Neuronal stem cell (in vitro differentiated cells): ENCODE measurements around the gene MAST4.

ENCODE experiments used
- DNase-seq: peaks from one replicate; pipeline ENCODE4 v3.0.0-alpha.2; 2013; ENCODE audit warnings: low spot score
- H2AFZ ChIP-seq: one replicate; pipeline ENCODE4 v1.6.1; 2013; ENCODE audit warnings: mild to moderate bottlenecking, low read length, inconsistent platforms
- H2AK5ac ChIP-seq: 2 replicates; pipeline ENCODE4 v1.6.1; 2013; ENCODE audit warnings: low read depth, mild to moderate bottlenecking, inconsistent platforms, low read length, moderate library complexity, mixed read lengths
- H2BK120ac ChIP-seq: 2 replicates; pipeline ENCODE4 v1.6.1; 2013; ENCODE audit warnings: low read depth, mild to moderate bottlenecking, inconsistent platforms, low read length, moderate library complexity, mixed read lengths
- H2BK12ac ChIP-seq: one replicate; pipeline ENCODE4 v1.6.1; 2013; ENCODE audit warnings: low read length, inconsistent platforms
- H2BK15ac ChIP-seq: 2 replicates; pipeline ENCODE4 v1.6.1; 2013; ENCODE audit warnings: mild to moderate bottlenecking, low read length, inconsistent platforms, mixed read lengths
- H2BK5ac ChIP-seq: one replicate; pipeline ENCODE4 v1.6.1; 2013; ENCODE audit warnings: inconsistent platforms, mild to moderate bottlenecking, low read length, moderate library complexity
- H3K14ac ChIP-seq: one replicate; pipeline ENCODE4 v1.6.1; 2013; ENCODE audit warnings: low read length, inconsistent platforms
- H3K18ac ChIP-seq: 2 replicates; pipeline ENCODE4 v1.6.1; 2013; ENCODE audit warnings: low read length, inconsistent platforms
- H3K23ac ChIP-seq: 2 replicates; pipeline ENCODE4 v1.6.1; 2013; ENCODE audit warnings: low read depth, mild to moderate bottlenecking, mixed read lengths, low read length, inconsistent platforms; ENCODE audit not compliant: poor library complexity
- H3K27ac ChIP-seq: replicated peaks from 3 replicates; pipeline ENCODE4 v1.5.1; 2013; ENCODE audit warnings: low read length, inconsistent platforms
- H3K27me3 ChIP-seq, 3 experiments: 2 replicates each; pipeline ENCODE4 v1.6.1; 2013; ENCODE audit warnings: low read length in 3 of 3, mild to moderate bottlenecking in 2 of 3, inconsistent platforms in 1 of 3, low read depth in 1 of 3, mixed read lengths in 1 of 3, moderate library complexity in 1 of 3; ENCODE audit not compliant: control insufficient read depth in 3 of 3, insufficient read depth in 3 of 3
- H3K36me3 ChIP-seq, 2 donors: replicated peaks in 1 of 2; 2 replicates each; pipeline ENCODE4 v1.6.1; 2013; ENCODE audit warnings: low read length in 2 of 2; ENCODE audit not compliant: control insufficient read depth in 2 of 2, insufficient read depth in 2 of 2
- H3K4ac ChIP-seq: 2 replicates; pipeline ENCODE4 v1.6.1; 2013; ENCODE audit warnings: inconsistent platforms, mild to moderate bottlenecking, low read length, moderate library complexity
- H3K4me1 ChIP-seq, 2 donors: 1 replicate in 1 of 2; 2 replicates in 1 of 2; pipeline ENCODE4 v1.6.1; 2013; ENCODE audit warnings: low read length in 2 of 2, low read depth in 1 of 2; ENCODE audit not compliant: control insufficient read depth in 2 of 2, insufficient read depth in 1 of 2
- H3K4me2 ChIP-seq: one replicate; pipeline ENCODE4 v1.6.1; 2013; ENCODE audit warnings: mild to moderate bottlenecking, low read length, inconsistent platforms; ENCODE audit not compliant: insufficient read depth, poor library complexity, severe bottlenecking
- H3K4me3 ChIP-seq, 2 donors: 2 replicates each; pipeline ENCODE4 v1.5.1; 2013; ENCODE audit warnings: low read length in 2 of 2, mild to moderate bottlenecking in 2 of 2, inconsistent platforms in 1 of 2, moderate library complexity in 1 of 2
- H3K79me1 ChIP-seq: one replicate; pipeline ENCODE4 v1.6.1; 2013; ENCODE audit warnings: low read depth, mild to moderate bottlenecking, inconsistent platforms, low read length, moderate library complexity
- H3K9ac ChIP-seq: one replicate; pipeline ENCODE4 v1.6.1; 2013; ENCODE audit warnings: mild to moderate bottlenecking, low read depth, low read length, inconsistent platforms; ENCODE audit not compliant: poor library complexity
- H3K9me3 ChIP-seq, 2 donors: replicated peaks in 1 of 2; 2 replicates each; pipeline versions ENCODE3 to v1.6.1; 2013; ENCODE audit warnings: low read length in 2 of 2, mild to moderate bottlenecking in 2 of 2, inconsistent platforms in 1 of 2, low read depth in 1 of 2, mixed read lengths in 1 of 2, moderate library complexity in 1 of 2; ENCODE audit not compliant: control insufficient read depth in 2 of 2, insufficient read depth in 1 of 2
- H4K8ac ChIP-seq: one replicate; pipeline ENCODE4 v1.6.1; 2013; ENCODE audit warnings: low read depth, mild to moderate bottlenecking, inconsistent platforms, low read length, moderate library complexity
- H4K91ac ChIP-seq: one replicate; pipeline ENCODE4 v1.6.1; 2013; ENCODE audit warnings: low read length, low read depth, mild to moderate bottlenecking, inconsistent platforms; ENCODE audit not compliant: poor library complexity
- WGBS, 2 donors: extraction: QIAGEN DNeasy Blood & Tissue Kit; methylation state at CpG; one replicate each; pipeline ENCODE4 v1.1.7; 2013; ENCODE audit warnings: missing lambda C conversion rate in 2 of 2, mixed read lengths in 1 of 2; ENCODE audit not compliant: insufficient read length in 2 of 2, insufficient replicate concordance in 1 of 2; ENCODE audit errors: extremely low coverage in 2 of 2; 5-methylcytosine and 5-hydroxymethylcytosine counted together

Gene MAST4

GRCh38 chr5:66779528-66779927, 183.3 kb downstream of the MAST4 start:
- no peak overlapping the region for H2BK12ac ChIP-seq
- DNase-seq = no peak
- no peaks in the 10 kb centered on the region for H3K79me1 ChIP-seq
- no peaks in the 10 kb centered on the region for H3K27me3 ChIP-seq
- no peak overlapping the region for H3K4me2 ChIP-seq
- no peaks in the 10 kb centered on the region for H3K4me1 ChIP-seq
- no peak overlapping the region for H2BK120ac ChIP-seq
- no peak overlapping the region for H4K8ac ChIP-seq
- H3K23ac ChIP-seq = no peak overlapping the region
- no peak overlapping the region for H2AK5ac ChIP-seq
- H2BK15ac ChIP-seq = no peak overlapping the region
- H4K91ac ChIP-seq = no peak overlapping the region
- H3K18ac ChIP-seq = no peak overlapping the region
- H3K27ac ChIP-seq = no peak overlapping the region
- no peaks in the 10 kb centered on the region for H3K9me3 ChIP-seq
- no CpG with 5 or more reads among the region's 4 CpGs for WGBS, 2 donors
- no peak overlapping the region for H3K14ac ChIP-seq
- no peak overlapping the region for H2BK5ac ChIP-seq
- H3K36me3 ChIP-seq = no peaks in the 10 kb centered on the region
- H3K9ac ChIP-seq = no peak overlapping the region
- H2AFZ ChIP-seq = no peak overlapping the region
- no peak overlapping the region for H3K4me3 ChIP-seq
- no peak overlapping the region for H3K4ac ChIP-seq

GRCh38 chr5:66788556-66788955, 192.4 kb downstream of the MAST4 start:
- H3K4ac ChIP-seq = no peak overlapping the region
- H3K18ac ChIP-seq = no peak overlapping the region
- H3K27ac ChIP-seq = no peak overlapping the region
- no peak overlapping the region for H2AK5ac ChIP-seq
- no peaks in the 10 kb centered on the region for H3K27me3 ChIP-seq
- H2BK120ac ChIP-seq = no peak overlapping the region
- no peaks in the 10 kb centered on the region for H3K36me3 ChIP-seq
- no peak for DNase-seq
- no peak overlapping the region for H2AFZ ChIP-seq
- H3K4me2 ChIP-seq = no peak overlapping the region
- H3K14ac ChIP-seq = no peak overlapping the region
- no peak overlapping the region for H4K8ac ChIP-seq
- no peaks in the 10 kb centered on the region for H3K9me3 ChIP-seq
- H3K4me1 ChIP-seq = no peaks in the 10 kb centered on the region
- H3K23ac ChIP-seq = no peak overlapping the region
- H3K79me1 ChIP-seq = no peaks in the 10 kb centered on the region
- WGBS, 2 donors = no CpG with 5 or more reads among the region's 17 CpGs
- H3K4me3 ChIP-seq = no peak overlapping the region
- H3K9ac ChIP-seq = no peak overlapping the region
- no peak overlapping the region for H2BK15ac ChIP-seq
- no peak overlapping the region for H2BK12ac ChIP-seq
- H4K91ac ChIP-seq = no peak overlapping the region
- no peak overlapping the region for H2BK5ac ChIP-seq

GRCh38 chr5:66789434-66789833, 193.2 kb downstream of the MAST4 start:
- Histone ChIP-seq H3K23ac (no peak overlapping the region), H3K4me3 (no peak overlapping the region), H3K18ac (no peak overlapping the region), H2BK15ac (no peak overlapping the region), H2AK5ac (no peak overlapping the region), H3K4me2 (no peak overlapping the region), H2BK5ac (no peak overlapping the region), H3K27me3 (no peaks in the 10 kb centered on the region), H3K4ac (no peak overlapping the region), H2BK120ac (no peak overlapping the region), H3K27ac (no peak overlapping the region), H3K9me3 (no peaks in the 10 kb centered on the region), H4K8ac (no peak overlapping the region), H3K14ac (no peak overlapping the region), H2BK12ac (no peak overlapping the region), H3K79me1 (no peaks in the 10 kb centered on the region), H3K4me1 (no peaks in the 10 kb centered on the region), H2AFZ (no peak overlapping the region), H3K9ac (no peak overlapping the region), H3K36me3 (no peaks in the 10 kb centered on the region), H4K91ac (no peak overlapping the region)
- WGBS, 2 donors = no CpG with 5 or more reads among the region's 3 CpGs
- DNase-seq = no peak

- Histone ChIP-seq H3K36me3 (no peaks in the 10 kb centered on the region), H3K9me3 (no peaks in the 10 kb centered on the region), H4K8ac (no peak overlapping the region), H3K4me3 (no peak overlapping the region), H3K14ac (no peak overlapping the region), H2BK120ac (no peak overlapping the region), H3K27me3 (no peaks in the 10 kb centered on the region), H3K4ac (no peak overlapping the region), H3K27ac (no peak overlapping the region), H3K4me1 (no peaks in the 10 kb centered on the region), H3K9ac (no peak overlapping the region), H2BK12ac (no peak overlapping the region), H2AFZ (no peak overlapping the region), H3K18ac (no peak overlapping the region), H3K79me1 (no peaks in the 10 kb centered on the region), H2BK15ac (no peak overlapping the region), H2BK5ac (no peak overlapping the region), H3K23ac (no peak overlapping the region), H2AK5ac (no peak overlapping the region), H3K4me2 (no peak overlapping the region), H4K91ac (no peak overlapping the region)
- no CpG with 5 or more reads among the region's 2 CpGs for WGBS, 2 donors
- DNase-seq = no peak
Observed at GRCh38 chr5:66793049-66793448, 196.9 kb downstream of the MAST4 start.
